DND-41 (cell line): ENCODE results near the gene TRIM41.

Experiments
- CTCF ChIP-seq: IDR thresholded peaks from 2 replicates; pipeline ENCODE4 v1.5.1; 2012; ENCODE audit warnings: borderline replicate concordance, low read length, moderate library complexity, mild to moderate bottlenecking; ENCODE audit not compliant: poor library complexity, severe bottlenecking; ENCODE audit errors: extremely low read depth
- EZH2 ChIP-seq: IDR thresholded peaks from 3 replicates; pipeline ENCODE4 v1.6.1; 2012; ENCODE audit warnings: borderline replicate concordance, low read depth, mild to moderate bottlenecking, moderate library complexity, low read length, inconsistent platforms; ENCODE audit not compliant: severe bottlenecking

GRCh38 chr5:181217803-181218062 is 5.3 kb upstream of the TRIM41 start:
- TF ChIP-seq CTCF, result no peak
- no peak for TF ChIP-seq EZH2
